Measurements from ENCODE around the gene KCTD14.
"Not testable (repeated sequence)": the region's sequence is repeated elsewhere in the genome, so short reads cannot be mapped to it uniquely, and the experiment has no call there.

Gene KCTD14

GRCh38 chr11:78021611-78022010 is 1.5 kb downstream of the KCTD14 start:
- DNase-seq (ENCODE audit: low read depth): no peak

GRCh38 chr11:78020246-78020645 is 2.8 kb downstream of the KCTD14 start:
- no peak for DNase-seq (ENCODE audit: low read depth)

- no peak for DNase-seq (ENCODE audit: low read depth)
Measured at GRCh38 chr11:78019808-78020207, 3.3 kb downstream of the KCTD14 start.

GRCh38 chr11:78015878-78016277 is 7.2 kb downstream of the KCTD14 start:
- no peak for DNase-seq (ENCODE audit: low read depth)

- DNase-seq (ENCODE audit: low read depth): not testable (repeated sequence)
Measured at GRCh38 chr11:78014937-78015520, 8.0 kb downstream of the KCTD14 start.

- DNase-seq (ENCODE audit: low read depth): no peak
Measured at GRCh38 chr11:78011301-78011700, 11.8 kb downstream of the KCTD14 start.

- DNase-seq (ENCODE audit: low read depth): no peak
Measured at GRCh38 chr11:78010755-78011154, 12.3 kb downstream of the KCTD14 start.

- DNase-seq (ENCODE audit: low read depth): no peak
Measured at GRCh38 chr11:78010304-78010703, 12.8 kb downstream of the KCTD14 start.

GRCh38 chr11:78009062-78009461 is 14.0 kb downstream of the KCTD14 start:
- no peak for DNase-seq (ENCODE audit: low read depth)

GRCh38 chr11:78000193-78000592 is 22.9 kb downstream of the KCTD14 start:
- DNase-seq (ENCODE audit: low read depth): peak; percentile 12

- no peak for DNase-seq (ENCODE audit: low read depth)
Measured at GRCh38 chr11:77999446-78000030, 23.5 kb downstream of the KCTD14 start.

- DNase-seq (ENCODE audit: low read depth): peak; percentile 94
Measured at GRCh38 chr11:77994434-77995362, 28.4 kb downstream of the KCTD14 start, which contains the start of gene INTS4. Gene INTS4 (minus strand): TSS chr11:77994668. CDS start chr11:77994643, 25 bp downstream.

- DNase-seq (ENCODE audit: low read depth): no peak
Measured at GRCh38 chr11:77993902-77994301, 29.2 kb downstream of the KCTD14 start.

GRCh38 chr11:77990981-77991380 is 32.1 kb downstream of the KCTD14 start:
- DNase-seq (ENCODE audit: low read depth): no peak

- DNase-seq (ENCODE audit: low read depth): not testable (repeated sequence)
Measured at GRCh38 chr11:77986456-77986855, 36.6 kb downstream of the KCTD14 start.

- DNase-seq (ENCODE audit: low read depth): no peak
Measured at GRCh38 chr11:77981346-77981947, 41.6 kb downstream of the KCTD14 start.

- no peak for DNase-seq (ENCODE audit: low read depth)
Measured at GRCh38 chr11:77968337-77968736, 54.7 kb downstream of the KCTD14 start.

GRCh38 chr11:77967753-77968152 is 55.3 kb downstream of the KCTD14 start:
- DNase-seq (ENCODE audit: low read depth): no peak

GRCh38 chr11:77967121-77967520 is 56.0 kb downstream of the KCTD14 start:
- no peak for DNase-seq (ENCODE audit: low read depth)

GRCh38 chr11:77966338-77966737 is 56.7 kb downstream of the KCTD14 start:
- DNase-seq (ENCODE audit: low read depth): no peak
